H54 (cell line): Measurements from ENCODE around the gene NGFR.

Experiments
- DNase-seq: peaks from one replicate; pipeline ENCODE4 v3.0.0; 2011; ENCODE audit warnings: low spot score, mixed read lengths; ENCODE audit not compliant: insufficient read length
- FAIRE-seq: peaks from 3 replicates; lab custom pipeline; 2011; peaks lifted over from hg19 to GRCh38; lab: Jason Lieb, UNC
- POLR2A ChIP-seq: IDR thresholded peaks from 2 replicates; pipeline ENCODE4 v1.6.1; 2011; ENCODE audit warnings: low read depth, mild to moderate bottlenecking, low read length

NGFR gene

DNA sequence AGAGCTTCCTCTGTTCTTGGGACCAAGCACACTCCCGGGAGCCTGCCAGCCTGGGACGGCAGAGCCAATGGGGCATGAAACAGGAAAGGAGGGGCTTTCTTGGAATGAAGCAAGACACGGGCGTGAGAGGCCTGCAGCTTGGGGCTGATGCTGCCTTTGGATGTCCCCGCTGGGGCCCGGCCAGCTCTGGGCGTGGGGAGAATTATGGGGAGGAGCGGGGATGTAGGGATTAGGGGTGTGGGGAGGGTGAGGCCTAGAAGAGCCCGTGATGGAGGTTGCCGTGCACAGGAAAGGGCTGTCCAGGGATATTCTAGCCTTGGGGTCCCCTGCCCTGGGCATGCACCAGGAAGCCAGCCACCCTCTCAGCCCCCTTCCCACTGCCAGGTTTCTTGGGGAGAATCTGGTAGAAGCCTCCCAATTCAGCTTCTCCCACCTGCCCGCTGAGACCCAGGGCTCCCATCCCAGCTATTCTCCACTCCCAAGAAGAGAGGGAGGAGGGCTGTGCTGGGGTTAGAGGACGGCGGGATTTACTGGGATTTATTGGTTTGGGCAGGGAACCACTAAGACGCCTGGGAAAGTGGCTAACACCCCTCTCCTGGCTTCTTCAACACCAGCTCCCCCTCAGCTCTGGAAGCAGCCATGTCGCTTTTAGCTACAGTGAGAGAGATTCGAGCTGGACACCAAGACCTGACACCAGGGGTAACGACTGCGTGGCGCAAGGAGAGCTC is 60.6 kb downstream of the NGFR start:
- no peak for TF ChIP-seq POLR2A
- no peak for DNase-seq
- FAIRE-seq, result no peak

DNA sequence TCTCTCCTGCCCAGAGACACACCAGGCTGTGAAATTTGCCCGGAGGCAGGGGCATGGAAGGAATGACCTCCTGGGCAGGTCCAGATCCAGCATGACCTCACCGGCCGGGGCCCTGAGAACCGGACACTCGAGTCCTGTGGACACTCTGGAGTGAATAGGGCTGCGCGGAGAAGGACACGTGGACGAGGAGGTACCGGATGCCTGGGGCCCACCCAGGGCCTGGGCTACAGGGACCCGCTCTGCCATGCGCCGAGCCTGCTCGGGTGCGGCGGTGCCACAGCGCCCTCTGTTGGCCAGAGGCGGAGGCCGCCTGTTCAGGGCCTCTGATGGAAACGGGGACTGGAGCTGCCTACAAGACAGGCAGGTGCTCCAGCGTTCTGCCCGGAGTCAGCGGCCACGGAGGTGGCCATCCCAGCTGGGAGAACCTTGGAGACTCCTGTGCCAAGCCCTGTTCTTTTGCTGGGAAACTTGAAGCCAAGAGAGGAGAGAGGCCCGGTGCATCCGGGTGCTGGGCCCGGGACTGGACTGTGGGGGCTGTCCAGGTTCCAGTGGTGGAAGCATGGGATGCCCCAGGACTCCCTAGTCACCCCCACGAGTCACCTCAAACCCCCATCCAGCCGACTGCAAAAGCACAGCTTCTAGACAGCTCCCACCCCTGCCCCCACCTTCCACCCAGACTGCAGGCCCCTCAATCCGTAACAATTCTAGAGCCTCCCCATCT is 61.3 kb downstream of the NGFR start:
- no peak for FAIRE-seq
- no peak for TF ChIP-seq POLR2A
- peak; percentile 90 for DNase-seq

DNA sequence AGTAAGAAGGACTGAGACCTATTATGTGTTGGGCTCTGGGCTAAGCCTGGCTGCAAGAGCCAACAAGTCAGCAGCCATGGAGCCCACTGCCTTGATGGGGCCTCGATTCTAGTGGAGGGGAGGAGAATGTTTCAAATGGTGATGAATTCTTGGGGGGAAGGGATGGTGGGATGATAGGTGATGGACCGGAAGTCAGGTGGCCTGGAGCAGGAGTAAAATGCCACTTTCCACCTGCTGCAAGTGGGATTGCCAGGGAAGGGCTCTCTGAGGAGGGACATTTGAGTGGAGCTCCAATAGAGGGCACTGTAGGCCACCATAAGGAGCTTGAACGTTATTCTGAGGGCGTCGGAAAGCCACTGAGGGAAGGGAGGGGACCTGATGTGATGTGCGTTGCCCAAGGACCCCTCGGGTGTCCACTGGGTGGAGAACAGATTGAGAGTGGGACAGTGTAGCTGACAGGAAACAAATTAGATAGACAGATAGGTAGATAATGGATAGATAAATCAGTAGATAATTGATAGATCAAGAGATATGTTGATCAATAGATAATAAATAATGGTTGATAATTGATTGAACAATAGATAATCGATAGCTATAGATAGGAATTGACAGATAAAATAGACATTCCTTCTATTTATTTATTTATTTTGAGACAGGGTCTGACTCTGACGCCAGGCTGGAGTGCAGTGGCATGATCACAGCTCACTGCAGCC is 62.4 kb downstream of the NGFR start:
- no peak for TF ChIP-seq POLR2A
- DNase-seq (no peak), FAIRE-seq (no peak)
